Spinal cord (tissue), 10 donors: Measurements from ENCODE around the gene SLC16A2. TPM values are rescaled to one million over a fixed set of nuclear protein-coding genes. Genes with fewer than 3 reads are reported as not detected.
A peak's percentile ranks its signal among the peaks of the same experiment; 100 is the strongest.

Source experiments
- DNase-seq, 6 donors: peaks; one replicate each; pipeline versions ENCODE4 v3.0.0 to v3.0.0-alpha.2; 2013 to 2015; ENCODE audit warnings: low spot score in 6 of 6, low read depth in 4 of 6
- H3K27ac ChIP-seq: one replicate; pipeline ENCODE4 v1.5.1; 2013; ENCODE audit warnings: low read depth, low read length, control low read depth
- H3K27me3 ChIP-seq: one replicate; pipeline ENCODE4 v1.6.1; 2013; ENCODE audit warnings: low read length; ENCODE audit not compliant: control insufficient read depth, insufficient read depth
- H3K36me3 ChIP-seq: one replicate; pipeline ENCODE4 v1.6.1; 2013; ENCODE audit warnings: low read length; ENCODE audit not compliant: control insufficient read depth, insufficient read depth
- H3K4me1 ChIP-seq: one replicate; pipeline ENCODE4 v1.6.1; 2013; ENCODE audit warnings: low read length; ENCODE audit not compliant: control insufficient read depth, insufficient read depth
- H3K4me3 ChIP-seq: one replicate; pipeline ENCODE4 v1.5.1; 2013; ENCODE audit warnings: low read depth, low read length, control low read depth
- H3K9me3 ChIP-seq: one replicate; pipeline ENCODE4 v1.6.1; 2013; ENCODE audit warnings: low read length; ENCODE audit not compliant: control insufficient read depth, insufficient read depth
- WGBS: methylation state at CpG from one replicate; pipeline ENCODE4 v1.1.5; 2013; ENCODE audit warnings: missing lambda C conversion rate; ENCODE audit not compliant: insufficient coverage; 5-methylcytosine and 5-hydroxymethylcytosine counted together
- polyA plus RNA-seq, 2 donors: library from polyadenylated mRNA; unstranded; fragments of 120-200 nt; gene quantifications; one replicate each; pipeline ENCODE4 v1.2.1, GENCODE V29; 2013; ENCODE audit not compliant: insufficient read length in 2 of 2
- total RNA-seq, 2 donors: library from RNA; depleted of rRNA in 1 of 2; stranded (reverse); fragments of 120-200 nt in 1 of 2; fragments of >200 nt in 1 of 2; gene quantifications; one replicate each; pipeline versions ENCODE4 v1.2.3 to v1.2.4, GENCODE V29; 2013 to 2014
- donor health status: healthy.

Gene SLC16A2
- total and polyA plus RNA-seq, 4 donors = 21.0 to 57.7 (median 44.3) TPM

GRCh38 chrX:74419864-74420195 lies 1.5 kb upstream of the SLC16A2 start:
- WGBS = 37% methylated on average over 20 of the region's 20 CpGs
- Histone ChIP-seq H3K27me3 (no peaks in the 10 kb centered on the region), H3K9me3 (no peaks in the 10 kb centered on the region), H3K36me3 (no peaks in the 10 kb centered on the region), H3K4me3 (peak overlapping the region; percentile 38), H3K27ac (peak overlapping the region; percentile 95), H3K4me1 (peaks cover 21% of the 10 kb centered on the region)
- DNase-seq = peak in 1 of 6 donors; percentile 65

GRCh38 chrX:74420196-74421035 lies 877 bp upstream of the SLC16A2 start:
- no peaks in the 10 kb centered on the region for H3K27me3 ChIP-seq
- H3K27ac ChIP-seq = peak overlapping the region; percentile 95
- no peaks in the 10 kb centered on the region for H3K9me3 ChIP-seq
- 22% methylated on average over 50 of the region's 54 CpGs for WGBS
- peak in 4 of 6 donors; percentile 33 to 84 (median 61) for DNase-seq
- peak overlapping the region; percentile 38 for H3K4me3 ChIP-seq
- H3K4me1 ChIP-seq = peaks cover 21% of the 10 kb centered on the region
- H3K36me3 ChIP-seq = no peaks in the 10 kb centered on the region

- no peaks in the 10 kb centered on the region for H3K9me3 ChIP-seq
- 31% methylated on average over 46 of the region's 46 CpGs for WGBS
- peaks cover 21% of the 10 kb centered on the region for H3K4me1 ChIP-seq
- DNase-seq = peak in 1 of 6 donors; percentile 28
- H3K36me3 ChIP-seq = no peaks in the 10 kb centered on the region
- H3K4me3 ChIP-seq = peak overlapping the region; percentile 38
- H3K27ac ChIP-seq = peak overlapping the region; percentile 95
- no peaks in the 10 kb centered on the region for H3K27me3 ChIP-seq
These were observed 553 bp downstream of the SLC16A2 start for GRCh38 chrX:74421740-74422352.

DNA sequence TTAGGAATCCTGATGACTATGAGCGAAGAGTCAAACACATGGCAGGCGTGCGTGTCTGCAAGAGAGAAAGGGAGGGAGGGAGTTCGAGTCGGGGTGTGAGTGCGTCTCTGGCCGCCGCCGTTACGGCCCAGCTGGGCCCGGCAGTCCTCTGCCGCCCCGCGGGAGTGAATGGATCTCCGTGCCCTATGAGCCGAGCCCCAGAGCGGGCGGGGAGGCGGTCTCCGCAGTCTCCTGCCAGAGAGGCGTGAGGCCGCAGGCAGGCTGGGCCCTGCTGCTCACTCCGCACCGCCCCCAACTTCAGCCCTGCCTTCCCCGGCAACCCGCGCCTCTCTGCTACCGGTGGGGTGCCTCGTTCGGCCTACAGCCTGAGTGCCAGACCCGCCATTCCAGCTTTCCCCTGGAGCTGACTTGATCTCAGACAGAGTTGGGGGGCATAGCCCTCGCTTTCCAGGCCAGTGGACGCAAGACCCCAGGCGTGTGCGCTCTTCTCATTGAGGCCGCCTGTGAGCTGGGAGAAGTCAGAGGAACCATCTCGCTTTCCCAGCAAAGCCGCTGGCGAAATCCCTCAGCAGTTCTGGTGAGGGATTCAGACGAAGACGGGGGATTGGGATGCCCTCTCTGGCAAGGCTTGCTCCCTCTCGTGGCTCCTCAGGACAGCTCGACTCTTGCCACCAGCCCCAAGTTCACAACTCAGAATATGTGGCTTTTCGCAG lies 1.4 kb downstream of the SLC16A2 start:
- H3K9me3 ChIP-seq = no peaks in the 10 kb centered on the region
- peaks cover 21% of the 10 kb centered on the region for H3K4me1 ChIP-seq
- H3K36me3 ChIP-seq = peaks cover 2% of the 10 kb centered on the region
- no peaks in the 10 kb centered on the region for H3K27me3 ChIP-seq
- WGBS = 22% methylated on average over 42 of the region's 44 CpGs
- H3K4me3 ChIP-seq = peak overlapping the region; percentile 38
- peak overlapping the region; percentile 95 for H3K27ac ChIP-seq
- peak in 3 of 6 donors; percentile 36 to 76 (median 73) for DNase-seq

GRCh38 chrX:74423289-74423998 lies 2.2 kb downstream of the SLC16A2 start:
- Histone ChIP-seq H3K4me3 (no peak overlapping the region), H3K27me3 (no peaks in the 10 kb centered on the region), H3K4me1 (peaks cover 21% of the 10 kb centered on the region), H3K27ac (peak overlapping the region; percentile 95), H3K9me3 (no peaks in the 10 kb centered on the region), H3K36me3 (peaks cover 2% of the 10 kb centered on the region)
- DNase-seq = peak in 1 of 6 donors; percentile 10
- WGBS = 35% methylated on average over 3 of the region's 6 CpGs

DNA sequence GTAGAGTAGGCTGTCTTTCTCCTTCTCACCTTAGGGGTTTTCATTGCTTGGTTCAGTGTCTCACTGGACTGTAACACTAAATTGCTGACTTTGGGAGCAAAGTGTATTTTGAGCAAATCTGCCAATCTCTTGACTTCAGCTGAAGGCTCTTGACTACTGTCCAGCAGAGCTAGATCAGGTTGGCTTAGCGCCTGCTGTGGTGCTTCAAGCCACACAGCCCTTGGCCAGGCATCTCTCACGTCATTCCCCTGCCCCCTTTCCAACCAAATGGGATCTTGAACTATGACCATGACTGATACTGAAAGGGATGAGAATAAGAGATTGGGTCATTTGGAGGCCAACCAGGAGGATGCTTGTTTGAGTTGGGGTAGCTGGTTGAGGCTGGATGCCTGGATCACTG lies 4.8 kb downstream of the SLC16A2 start:
- H3K27me3 ChIP-seq = no peaks in the 10 kb centered on the region
- no peak for DNase-seq
- WGBS = 54% methylated on average over 2 of the region's 2 CpGs

DNA sequence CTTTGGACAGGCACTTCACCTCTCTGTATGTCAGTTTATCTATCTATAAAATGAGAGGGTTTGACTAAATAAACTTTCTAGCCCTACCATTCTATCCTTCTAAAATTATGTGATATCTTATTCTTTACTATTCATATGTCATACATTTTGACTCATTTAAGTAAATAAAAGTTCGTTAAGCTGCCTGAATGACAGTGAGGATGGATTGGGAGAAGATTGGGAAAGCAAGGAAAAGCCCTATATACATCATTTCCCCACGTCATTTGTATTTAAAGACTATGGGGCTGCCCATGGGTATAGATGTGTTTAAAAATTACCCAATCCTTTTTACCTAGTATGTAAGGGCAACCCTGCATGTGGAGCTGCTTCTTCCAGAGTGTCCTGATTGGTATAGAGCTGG lies 5.3 kb downstream of the SLC16A2 start:
- peaks cover 13% of the 10 kb centered on the region for H3K4me1 ChIP-seq
- WGBS = no CpG with 5 or more reads among the region's 2 CpGs
- no peaks in the 10 kb centered on the region for H3K27me3 ChIP-seq

More for the DNA sequence above, 4.8 kb downstream of the SLC16A2 start:
- H3K4me1 ChIP-seq = peaks cover 13% of the 10 kb centered on the region
- no peak overlapping the region for H3K4me3 ChIP-seq
- no peaks in the 10 kb centered on the region for H3K9me3 ChIP-seq
- peaks cover 2% of the 10 kb centered on the region for H3K36me3 ChIP-seq
- H3K27ac ChIP-seq = no peak overlapping the region

DNA sequence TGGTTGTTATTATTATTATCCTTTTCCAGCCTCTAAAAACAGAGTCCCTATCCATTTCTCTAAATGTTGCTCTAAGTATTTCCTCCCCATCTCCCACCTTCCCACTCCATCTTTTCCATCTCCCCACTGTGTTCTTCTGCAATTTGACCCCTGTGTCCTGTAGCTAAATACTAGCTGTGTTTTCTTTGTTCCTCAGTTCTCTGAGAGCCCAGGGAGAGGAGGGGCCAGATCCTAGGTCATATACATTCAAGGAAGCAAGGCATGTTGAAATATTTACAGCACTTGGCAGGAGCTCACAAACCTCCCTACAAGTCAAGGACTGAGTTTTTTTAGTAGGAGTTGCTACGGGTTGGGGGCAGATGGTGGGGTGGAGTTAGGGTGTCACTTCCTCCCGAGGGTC lies 10.5 kb downstream of the SLC16A2 start:
- Histone ChIP-seq H3K4me3 (no peak overlapping the region), H3K4me1 (no peaks in the 10 kb centered on the region), H3K36me3 (peaks cover 2% of the 10 kb centered on the region), H3K9me3 (no peaks in the 10 kb centered on the region), H3K27me3 (no peaks in the 10 kb centered on the region), H3K27ac (no peak overlapping the region)
- no CpG with 5 or more reads among the region's 2 CpGs for WGBS
- no peak for DNase-seq

More for the DNA sequence above, 5.3 kb downstream of the SLC16A2 start:
- no peaks in the 10 kb centered on the region for H3K9me3 ChIP-seq
- H3K4me3 ChIP-seq = no peak overlapping the region
- peaks cover 2% of the 10 kb centered on the region for H3K36me3 ChIP-seq
- H3K27ac ChIP-seq = no peak overlapping the region
- DNase-seq = no peak

- H3K27me3 ChIP-seq = no peaks in the 10 kb centered on the region
- no peaks in the 10 kb centered on the region for H3K36me3 ChIP-seq
- H3K4me3 ChIP-seq = no peak overlapping the region
- 50% methylated on average over 1 of the region's 1 CpG for WGBS
- no peaks in the 10 kb centered on the region for H3K4me1 ChIP-seq
- H3K27ac ChIP-seq = no peak overlapping the region
- H3K9me3 ChIP-seq = no peaks in the 10 kb centered on the region
- peak in 1 of 6 donors; percentile 18 for DNase-seq
These were observed 13.0 kb downstream of the SLC16A2 start for GRCh38 chrX:74434336-74434735.
